ENCODE data around the gene CFAP107.

- TF ChIP-seq RFX5 (IDR thresholded peaks at IDR 0.05; ENCODE audit: low read depth, low read length) (no peak), CEBPB (IDR thresholded peaks at IDR 0.05; ENCODE audit: low read depth, low read length) (no peak), CTCF (conservative IDR thresholded peaks at IDR 0.05; ENCODE audit: low read depth, low read length) (no peak), POLR2A (IDR thresholded peaks at IDR 0.05; ENCODE audit: low read depth, low read length) (no peak), MAZ (IDR thresholded peaks at IDR 0.05; ENCODE audit: borderline replicate concordance, low read depth, low read length) (no peak), BHLHE40 (IDR thresholded peaks at IDR 0.05; ENCODE audit: low read depth, low read length) (no peak), MAFK (IDR thresholded peaks at IDR 0.05; ENCODE audit: low read depth, low read length) (no peak), RAD21 (IDR thresholded peaks at IDR 0.05; ENCODE audit: low read length) (no peak)
These were observed 36.9 kb upstream of the CFAP107 start for GRCh38 chr1:12709091-12709491.

All from IMR-90 (cell line).